ENCODE results near the gene TMEM200A. TPM values are rescaled to one million over a fixed set of nuclear protein-coding genes. Genes with fewer than 3 reads are reported as not detected.

TMEM200A gene
- total and polyA plus RNA-seq, 10 of the 15 experiments (the other 5 are each of a cell fraction or from before 2014, with no cell fraction given) = 5.5 to 12.4 (median 9.6) TPM

DNA sequence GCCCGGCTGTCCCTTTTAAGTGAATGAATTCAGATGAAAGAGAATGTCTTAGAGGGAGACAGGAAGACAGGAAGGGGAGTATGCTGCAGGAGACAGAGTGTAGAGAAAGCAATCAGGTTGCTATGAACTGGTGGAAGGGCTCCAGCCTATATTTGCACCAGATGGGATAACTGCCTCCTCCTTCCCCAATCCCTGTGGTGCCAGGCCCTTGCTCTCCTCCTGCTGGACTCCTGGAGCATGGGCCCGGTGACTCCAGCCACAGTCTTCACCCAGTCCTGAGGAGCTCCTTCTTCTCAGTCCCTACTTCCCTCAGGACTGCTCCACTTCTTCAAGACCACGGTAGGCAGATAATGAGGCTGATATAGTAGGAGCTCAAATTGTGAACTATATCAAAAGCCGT, 91.8 kb downstream of the TMEM200A start:
- Histone ChIP-seq H3K9ac (ENCODE audit: control insufficient read depth, insufficient read depth, low read length) (no peak overlapping the region), H3K4me3 (no peak overlapping the region), H3K27ac (ENCODE audit: control insufficient read depth, insufficient read depth) (no peak overlapping the region), H3K4me1 (ENCODE audit: control insufficient read depth, insufficient read depth, low read length) (no peaks in the 10 kb centered on the region), H2AFZ (ENCODE audit: control insufficient read depth, low read depth, low read length) (no peak overlapping the region), H3K36me3 (ENCODE audit: control insufficient read depth in 2 of 2, insufficient read depth in 2 of 2, low read length in 1 of 2) (no peaks in the 10 kb centered on the region), H3K9me3 (replicated peaks; ENCODE audit: control insufficient read depth, insufficient read depth, low read length) (no peaks in the 10 kb centered on the region), H3K27me3 (replicated peaks in 1 of 2; ENCODE audit: control insufficient read depth in 2 of 2, insufficient read depth in 2 of 2, low read length in 1 of 2) (no peaks in the 10 kb centered on the region), H3K79me2 (ENCODE audit: control insufficient read depth, insufficient read depth, low read length) (no peaks in the 10 kb centered on the region), H4K20me1 (ENCODE audit: control insufficient read depth, insufficient read depth) (no peaks in the 10 kb centered on the region), H3K4me2 (ENCODE audit: control insufficient read depth, insufficient read depth) (no peak overlapping the region)
- ChIA-PET RAD21 (ENCODE audit: unreplicated experiment) (no interaction called here), CTCF (no interaction called here), SMC1A (ENCODE audit: uncharacterized antibody, unreplicated experiment) (interaction anchor here (0.6 to 1.9 kb wide), 3 partner anchors 12 to 76 kb away, joined by 3 to 7 read pairs (median 3); no protein-coding TSS in a partner anchor), POLR2A (no interaction called here)
- intact Hi-C loops (cut with micrococcal nuclease; ENCODE audit: unreplicated experiment) = no loop called here
- BruUV-seq (replicated peaks) = no TSS peak
- 25% methylated on average over 4 of the region's 4 CpGs for WGBS (ENCODE audit: insufficient coverage, insufficient replicate concordance, low lambda C conversion rate, missing lambda C conversion rate)
- in situ Hi-C loops (cut with MboI) = no loop called here
- FAIRE-seq (no peak), DNase-seq (ENCODE audit: low read depth, low spot score) (no peak), ATAC-seq (no peak)
- TF ChIP-seq NBN (IDR thresholded peaks at IDR 0.05) (no peak), SMC3 (IDR thresholded peaks at IDR 0.05; ENCODE audit: borderline replicate concordance, low read length) (no peak), CHD4 (IDR thresholded peaks at IDR 0.05) (no peak), ESRRA (IDR thresholded peaks at IDR 0.05; ENCODE audit: low read length) (no peak), NRF1 (conservative IDR thresholded peaks at IDR 0.05; ENCODE audit: low read depth, low read length) (no peak), BHLHE40 (IDR thresholded peaks at IDR 0.05; ENCODE audit: borderline replicate concordance in 1 of 2, low read depth in 2 of 2, low read length in 1 of 2) (no peak), IKZF1 (conservative IDR thresholded peaks at IDR 0.05) (no peak), ETV6 (conservative IDR thresholded peaks at IDR 0.05 in 1 of 2, IDR thresholded peaks at IDR 0.05 in 1 of 2; ENCODE audit: borderline replicate concordance in 1 of 2, low read depth in 1 of 2) (no peak), POLR2A (IDR thresholded peaks at IDR 0.05; ENCODE audit: low read depth, low read length) (no peak), TCF12 (IDR thresholded peaks at IDR 0.05; ENCODE audit: low read depth, low read length) (no peak), WRNIP1 (IDR thresholded peaks at IDR 0.05; ENCODE audit: borderline replicate concordance, low read depth, low read length) (no peak), ZNF207 (IDR thresholded peaks at IDR 0.05; ENCODE audit: borderline replicate concordance) (no peak), FOS (IDR thresholded peaks at IDR 0.05; ENCODE audit: borderline replicate concordance, extremely low read depth, insufficient read length) (no peak), KAT2A (conservative IDR thresholded peaks at IDR 0.05; ENCODE audit: control insufficient read depth, low read depth, low read length) (no peak), KLF5 (IDR thresholded peaks at IDR 0.05; ENCODE audit: partially characterized antibody) (no peak), CEBPB (IDR thresholded peaks at IDR 0.05; ENCODE audit: borderline replicate concordance in 1 of 2, low read depth in 2 of 2, low read length in 2 of 2) (no peak), RAD21 (IDR thresholded peaks at IDR 0.05; ENCODE audit: insufficient read depth, low read depth, low read length) (no peak), ZZZ3 (IDR thresholded peaks at IDR 0.05; ENCODE audit: control insufficient read depth, insufficient read length, low read depth) (no peak), CREB1 (IDR thresholded peaks at IDR 0.05; ENCODE audit: low read depth) (no peak)
- TF ChIP-seq, protein P1, sequence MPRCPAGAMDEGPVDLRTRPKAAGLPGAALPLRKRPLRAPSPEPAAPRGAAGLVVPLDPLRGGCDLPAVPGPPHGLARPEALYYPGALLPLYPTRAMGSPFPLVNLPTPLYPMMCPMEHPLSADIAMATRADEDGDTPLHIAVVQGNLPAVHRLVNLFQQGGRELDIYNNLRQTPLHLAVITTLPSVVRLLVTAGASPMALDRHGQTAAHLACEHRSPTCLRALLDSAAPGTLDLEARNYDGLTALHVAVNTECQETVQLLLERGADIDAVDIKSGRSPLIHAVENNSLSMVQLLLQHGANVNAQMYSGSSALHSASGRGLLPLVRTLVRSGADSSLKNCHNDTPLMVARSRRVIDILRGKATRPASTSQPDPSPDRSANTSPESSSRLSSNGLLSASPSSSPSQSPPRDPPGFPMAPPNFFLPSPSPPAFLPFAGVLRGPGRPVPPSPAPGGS (IDR thresholded peaks at IDR 0.05; ENCODE audit: borderline replicate concordance, insufficient read depth, low read depth, low read length, poor library complexity, severe bottlenecking) = no peak
